OCI-LY7 (cell line): Measurements from ENCODE around the gene TRIM8. TPM values are rescaled to one million over a fixed set of nuclear protein-coding genes. Genes with fewer than 3 reads are reported as not detected.

Source experiments
- BruUV-seq: library from RNA; stranded (reverse); fragments of 400-500 nt; replicated peaks from 2 replicates; lab custom pipeline; 2021; lab: Mats Ljungman, UMichigan
- CTCF ChIA-PET: fragments of 300-600 bp; sonication (Branson Sonifier 250); formaldehyde crosslinking; loops from one replicate; lab custom pipeline; 2022; ENCODE audit warnings: antibody characterized with exemption; ENCODE audit not compliant: unreplicated experiment; lab: Charles Lee
- POLR2A ChIA-PET: fragments of 300-600 bp; sonication (Branson Sonifier 250); formaldehyde crosslinking; loops from one replicate; lab custom pipeline; 2022; ENCODE audit warnings: antibody characterized with exemption; lab: Charles Lee
- DNase-seq: peaks from one replicate; pipeline ENCODE4 v3.0.0-alpha.2; 2015; ENCODE audit warnings: low spot score
- H2AFZ ChIP-seq: fragments of 200-600 bp; sonication (generic), shearing (Covaris generic); 2 replicates; pipeline ENCODE4 v1.6.1; 2014; ENCODE audit warnings: mild to moderate bottlenecking, antibody characterized with exemption, low read length, moderate library complexity
- H3K27ac ChIP-seq: fragments of 200-600 bp; sonication (generic); 2 replicates; pipeline ENCODE4 v1.5.1; 2014; ENCODE audit warnings: mixed run types, low read depth, mild to moderate bottlenecking, moderate library complexity, low read length, inconsistent platforms; ENCODE audit not compliant: poor library complexity, severe bottlenecking
- H3K36me3 ChIP-seq: fragments of 200-600 bp; sonication (generic); 2 replicates; pipeline ENCODE4 v1.6.1; 2014; ENCODE audit warnings: mild to moderate bottlenecking, antibody characterized with exemption, low read length, moderate library complexity, mixed read lengths; ENCODE audit not compliant: insufficient read depth
- H3K4me1 ChIP-seq: fragments of 200-600 bp; sonication (generic); 2 replicates; pipeline ENCODE4 v1.5.1; 2014; ENCODE audit warnings: mild to moderate bottlenecking, low read length; ENCODE audit not compliant: insufficient read depth, poor library complexity, severe bottlenecking
- H3K4me2 ChIP-seq: fragments of 200-600 bp; sonication (generic); 2 replicates; pipeline ENCODE4 v1.6.1; 2014; ENCODE audit warnings: mild to moderate bottlenecking, low read length
- H3K4me3 ChIP-seq: fragments of 200-600 bp; sonication (generic); 2 replicates; pipeline ENCODE4 v1.5.1; 2014; ENCODE audit warnings: mild to moderate bottlenecking, low read depth, low read length; ENCODE audit not compliant: poor library complexity, severe bottlenecking
- H3K79me2 ChIP-seq: fragments of 200-600 bp; sonication (generic); 2 replicates; pipeline ENCODE4 v1.6.1; 2016; ENCODE audit warnings: low read depth, mild to moderate bottlenecking, low read length, moderate library complexity, mixed read lengths; ENCODE audit not compliant: insufficient read depth
- H3K9me2 ChIP-seq: fragments of 200-600 bp; sonication (generic); 2 replicates; pipeline ENCODE4 v1.6.1; 2016; ENCODE audit warnings: mild to moderate bottlenecking, low read length, mixed read lengths; ENCODE audit not compliant: insufficient read depth
- H3K9me3 ChIP-seq: fragments of 200-600 bp; sonication (generic); 2 replicates; pipeline ENCODE4 v1.6.1; 2014; ENCODE audit warnings: mild to moderate bottlenecking, mixed run types, low read length, mixed read lengths
- H4K20me1 ChIP-seq: fragments of 200-600 bp; sonication (generic); 2 replicates; pipeline ENCODE4 v1.6.1; 2014; ENCODE audit warnings: mild to moderate bottlenecking, antibody characterized with exemption, low read length, moderate library complexity, mixed read lengths; ENCODE audit not compliant: insufficient read depth
- EZH2phosphoT487 ChIP-seq: fragments of 200-600 bp; sonication (generic); IDR thresholded peaks from 2 replicates; pipeline ENCODE4 v1.6.1; 2018; ENCODE audit warnings: low read depth, borderline replicate concordance, mild to moderate bottlenecking, mixed run types, antibody characterized with exemption, low read length, moderate library complexity, mixed read lengths
- intact Hi-C: fragments of 100-400 bp; cut with micrococcal nuclease; formaldehyde crosslinking; loops from one replicate; pipeline ENCODE4 v1.10.0; 2022; ENCODE audit not compliant: unreplicated experiment
- total RNA-seq, 2 experiments: library from RNA; depleted of rRNA in 1 of 2; stranded (reverse); fragments of >200 nt in 1 of 2; shearing (Covaris generic) in 1 of 2; gene quantifications; 2 replicates each; pipeline ENCODE4 v1.2.3, GENCODE V29; 2014 to 2022
- TF ChIP-seq, protein P1 (sequence below): fragments of 200-600 bp; sonication (generic); conservative IDR thresholded peaks from 2 replicates; pipeline ENCODE4 v1.5.1; 2014; ENCODE audit warnings: mild to moderate bottlenecking, antibody characterized with exemption, low read length, moderate library complexity, mixed read lengths

TRIM8 gene
- total RNA-seq, 2 experiments from 2014 or later = 54.2 to 92.1 TPM

DNA sequence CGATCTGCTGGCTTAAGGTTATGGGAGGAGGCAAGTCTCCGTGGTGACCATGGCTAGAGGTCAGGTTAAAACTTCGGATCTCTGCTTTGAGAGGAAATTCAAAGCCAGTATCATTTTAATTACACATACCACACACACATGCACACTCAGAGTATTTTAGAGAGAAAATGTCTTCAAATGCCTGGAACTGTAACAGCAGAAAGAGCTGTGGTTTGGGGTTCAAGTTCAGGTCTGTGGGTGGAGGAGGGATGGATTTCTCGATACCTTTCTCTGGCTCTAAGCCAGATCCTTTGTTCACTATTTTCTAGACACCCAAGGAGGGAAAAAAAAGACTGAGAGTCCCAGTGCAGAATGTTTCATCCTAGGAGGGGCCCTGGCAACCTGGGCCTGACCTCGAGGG, 37.4 kb downstream of the TRIM8 start:
- no peaks in the 10 kb centered on the region for H3K9me3 ChIP-seq
- H3K36me3 ChIP-seq = peaks cover 42% of the 10 kb centered on the region
- peaks cover 8% of the 10 kb centered on the region for H3K4me1 ChIP-seq
- no peak overlapping the region for H3K4me3 ChIP-seq
- no TSS peak for BruUV-seq
- TF ChIP-seq, protein P1, sequence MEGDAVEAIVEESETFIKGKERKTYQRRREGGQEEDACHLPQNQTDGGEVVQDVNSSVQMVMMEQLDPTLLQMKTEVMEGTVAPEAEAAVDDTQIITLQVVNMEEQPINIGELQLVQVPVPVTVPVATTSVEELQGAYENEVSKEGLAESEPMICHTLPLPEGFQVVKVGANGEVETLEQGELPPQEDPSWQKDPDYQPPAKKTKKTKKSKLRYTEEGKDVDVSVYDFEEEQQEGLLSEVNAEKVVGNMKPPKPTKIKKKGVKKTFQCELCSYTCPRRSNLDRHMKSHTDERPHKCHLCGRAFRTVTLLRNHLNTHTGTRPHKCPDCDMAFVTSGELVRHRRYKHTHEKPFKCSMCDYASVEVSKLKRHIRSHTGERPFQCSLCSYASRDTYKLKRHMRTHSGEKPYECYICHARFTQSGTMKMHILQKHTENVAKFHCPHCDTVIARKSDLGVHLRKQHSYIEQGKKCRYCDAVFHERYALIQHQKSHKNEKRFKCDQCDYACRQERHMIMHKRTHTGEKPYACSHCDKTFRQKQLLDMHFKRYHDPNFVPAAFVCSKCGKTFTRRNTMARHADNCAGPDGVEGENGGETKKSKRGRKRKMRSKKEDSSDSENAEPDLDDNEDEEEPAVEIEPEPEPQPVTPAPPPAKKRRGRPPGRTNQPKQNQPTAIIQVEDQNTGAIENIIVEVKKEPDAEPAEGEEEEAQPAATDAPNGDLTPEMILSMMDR = no peak
- TF ChIP-seq EZH2phosphoT487 = no peak
- DNase-seq = no peak
- no peaks in the 10 kb centered on the region for H3K79me2 ChIP-seq
- no peaks in the 10 kb centered on the region for H3K9me2 ChIP-seq
- no peak overlapping the region for H3K4me2 ChIP-seq
- CTCF ChIA-PET = interaction anchor here (0.6 kb wide), 1 partner anchor 177 kb away, joined by 3 read pairs; no protein-coding TSS in a partner anchor
- H2AFZ ChIP-seq = no peak overlapping the region
- no peaks in the 10 kb centered on the region for H4K20me1 ChIP-seq
- intact Hi-C loops = no loop called here
- POLR2A ChIA-PET = interaction anchor here (1.1 kb wide), 1 partner anchor 16 kb away, joined by 4 read pairs; no protein-coding TSS in a partner anchor
- H3K27ac ChIP-seq = no peak overlapping the region

DNA sequence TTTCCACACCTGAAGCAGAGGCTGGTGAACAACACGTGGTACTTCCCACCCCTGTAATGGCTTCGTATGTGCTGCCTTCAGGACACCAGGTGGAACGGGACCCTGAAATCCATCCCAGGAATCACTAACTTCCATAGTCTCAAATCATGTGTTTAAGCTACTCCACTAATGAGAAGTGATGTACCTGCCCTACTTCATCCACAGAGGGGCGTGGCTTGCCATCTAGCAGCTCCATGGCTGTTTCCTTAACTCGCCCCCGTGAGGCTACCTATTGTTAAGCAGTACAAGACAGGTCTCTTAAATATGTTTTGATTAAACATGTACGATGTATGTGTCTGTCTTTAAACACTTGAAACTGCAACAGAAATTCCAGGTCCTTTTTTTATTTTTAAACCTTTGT, 38.1 kb downstream of the TRIM8 start:
- Histone ChIP-seq H3K9me2 (no peaks in the 10 kb centered on the region), H3K9me3 (no peaks in the 10 kb centered on the region), H3K27ac (no peak overlapping the region), H3K36me3 (peaks cover 47% of the 10 kb centered on the region), H3K4me3 (no peak overlapping the region), H2AFZ (no peak overlapping the region), H3K79me2 (no peaks in the 10 kb centered on the region), H4K20me1 (no peaks in the 10 kb centered on the region), H3K4me1 (peaks cover 8% of the 10 kb centered on the region), H3K4me2 (no peak overlapping the region)
- no TSS peak for BruUV-seq
- no peak for DNase-seq
- intact Hi-C loops = no loop called here
- TF ChIP-seq EZH2phosphoT487 = no peak
- TF ChIP-seq, protein P1 = peak; percentile 29; the same call in 1 of the 2 replicates
- CTCF ChIA-PET = interaction anchor here (0.6 to 0.7 kb wide), 2 partner anchors 12 to 177 kb away, joined by 3 read pairs; no protein-coding TSS in a partner anchor
- POLR2A ChIA-PET = interaction anchor here (1.0 kb wide), 1 partner anchor 34 kb away, joined by 4 read pairs; no protein-coding TSS in a partner anchor

DNA sequence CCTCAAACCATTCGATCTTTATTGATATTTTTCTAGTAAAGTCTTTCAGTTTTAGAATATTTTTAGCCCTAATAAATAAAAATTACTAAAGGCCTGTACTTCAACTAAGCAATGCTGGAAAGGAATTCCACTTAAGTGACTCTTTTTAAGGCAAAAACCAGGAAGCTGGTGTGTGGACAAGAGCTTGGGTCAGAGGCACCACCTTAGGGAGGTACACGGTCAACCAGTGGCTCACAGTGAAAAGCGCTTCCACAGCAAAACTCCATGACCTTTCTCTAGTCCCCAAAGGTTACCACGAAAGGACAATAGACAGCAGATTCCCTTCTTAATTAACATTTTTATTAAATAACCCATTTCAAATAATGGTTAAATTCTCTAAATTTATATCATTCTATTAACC, 38.7 kb downstream of the TRIM8 start:
- no peaks in the 10 kb centered on the region for H3K9me3 ChIP-seq
- ChIA-PET CTCF (interaction anchor here (0.7 kb wide), 1 partner anchor 13 kb away, joined by 3 read pairs; no protein-coding TSS in a partner anchor), POLR2A (interaction anchor here (1.0 kb wide), 1 partner anchor 35 kb away, joined by 4 read pairs; no protein-coding TSS in a partner anchor)
- peaks cover 49% of the 10 kb centered on the region for H3K36me3 ChIP-seq
- DNase-seq = no peak
- no peaks in the 10 kb centered on the region for H4K20me1 ChIP-seq
- intact Hi-C loops = no loop called here
- peaks cover 8% of the 10 kb centered on the region for H3K4me1 ChIP-seq
- no peak for TF ChIP-seq EZH2phosphoT487
- TF ChIP-seq, protein P1 = no peak
- no peak overlapping the region for H3K4me2 ChIP-seq
- H3K4me3 ChIP-seq = no peak overlapping the region
- H3K9me2 ChIP-seq = no peaks in the 10 kb centered on the region
- no peak overlapping the region for H3K27ac ChIP-seq
- H2AFZ ChIP-seq = no peak overlapping the region
- BruUV-seq = no TSS peak
- no peaks in the 10 kb centered on the region for H3K79me2 ChIP-seq
